CMK (cell line): ENCODE data around the gene SV2B.

ENCODE experiments used
- DNase-seq: peaks from one replicate; pipeline ENCODE4 v3.0.0-alpha.2; 2010; ENCODE audit warnings: low read depth

SV2B gene

GRCh38 chr15:91193378-91193720 lies 93.3 kb downstream of the SV2B start:
- DNase-seq, result no peak

GRCh38 chr15:91196127-91196526 lies 96.1 kb downstream of the SV2B start:
- DNase-seq, result no peak

GRCh38 chr15:91196768-91197167 lies 96.7 kb downstream of the SV2B start:
- no peak for DNase-seq

GRCh38 chr15:91199511-91199910 lies 99.5 kb downstream of the SV2B start:
- no peak for DNase-seq

- DNase-seq, result no peak
Measured at GRCh38 chr15:91200101-91200754, 100.2 kb downstream of the SV2B start.

- DNase-seq, result no peak
Measured at GRCh38 chr15:91202510-91203102, 102.5 kb downstream of the SV2B start.

- no peak for DNase-seq
Measured at GRCh38 chr15:91203619-91204203, 103.7 kb downstream of the SV2B start.

- DNase-seq, result no peak
Measured at GRCh38 chr15:91208371-91208770, 108.3 kb downstream of the SV2B start.

- no peak for DNase-seq
Measured at GRCh38 chr15:91209318-91209717, 109.3 kb downstream of the SV2B start.

GRCh38 chr15:91209726-91210125 lies 109.7 kb downstream of the SV2B start:
- DNase-seq, result no peak

- no peak for DNase-seq
Measured at GRCh38 chr15:91214675-91215590, 114.9 kb downstream of the SV2B start.

- no peak for DNase-seq
Measured at GRCh38 chr15:91216000-91216399, 115.9 kb downstream of the SV2B start.

- no peak for DNase-seq
Measured at GRCh38 chr15:91219206-91219605, 119.1 kb downstream of the SV2B start.

- no peak for DNase-seq
Measured at GRCh38 chr15:91222052-91222451, 122.0 kb downstream of the SV2B start.

GRCh38 chr15:91223863-91224262 lies 123.8 kb downstream of the SV2B start:
- no peak for DNase-seq

GRCh38 chr15:91224755-91225380 lies 124.8 kb downstream of the SV2B start:
- DNase-seq, result no peak

- DNase-seq, result no peak
Measured at GRCh38 chr15:91225741-91226140, 125.7 kb downstream of the SV2B start.

GRCh38 chr15:91227117-91227516 lies 127.1 kb downstream of the SV2B start:
- DNase-seq, result no peak

- no peak for DNase-seq
Measured at GRCh38 chr15:91227766-91228165, 127.7 kb downstream of the SV2B start.

- no peak for DNase-seq
Measured at GRCh38 chr15:91228383-91228782, 128.3 kb downstream of the SV2B start.

- DNase-seq, result no peak
Measured at GRCh38 chr15:91228890-91229289, 128.8 kb downstream of the SV2B start.

- no peak for DNase-seq
Measured at GRCh38 chr15:91231703-91232102, 131.6 kb downstream of the SV2B start.
